Renal cortical epithelial cell (primary cell): ENCODE data around the gene ENTREP1. TPM values are rescaled to one million over a fixed set of nuclear protein-coding genes. Genes with fewer than 3 reads are reported as not detected.

Experiments
- DNase-seq: peaks from one replicate; pipeline ENCODE4 v3.0.0-alpha.2; 2011; ENCODE audit warnings: low read depth
- total RNA-seq: library from RNA; depleted of rRNA; stranded (reverse); fragments of >200 nt; gene quantifications from 2 replicates; pipeline ENCODE4 v1.2.3, GENCODE V29; 2014

ENTREP1 gene
- total RNA-seq, 1 donor from 2014 or later, result 2.4 TPM

DNA sequence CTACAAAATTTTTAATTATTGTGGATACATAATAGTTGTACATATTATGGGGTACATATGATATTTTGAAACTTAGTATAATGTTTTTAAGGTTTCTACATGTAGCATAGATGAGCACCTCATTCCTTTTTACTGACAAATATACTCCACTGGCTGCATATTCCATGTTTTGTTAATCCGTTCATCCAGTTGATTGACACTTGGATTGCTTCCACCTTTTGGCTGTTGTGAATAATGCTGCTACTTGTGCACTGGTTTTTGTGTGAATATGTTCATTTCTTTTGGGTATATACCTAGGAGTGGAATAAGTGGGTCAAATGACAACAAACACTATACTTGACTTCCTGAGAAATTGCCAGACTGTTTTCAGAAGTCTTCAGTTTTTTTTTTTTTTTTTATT lies 2.8 kb upstream of the ENTREP1 start:
- no peak for DNase-seq

DNA sequence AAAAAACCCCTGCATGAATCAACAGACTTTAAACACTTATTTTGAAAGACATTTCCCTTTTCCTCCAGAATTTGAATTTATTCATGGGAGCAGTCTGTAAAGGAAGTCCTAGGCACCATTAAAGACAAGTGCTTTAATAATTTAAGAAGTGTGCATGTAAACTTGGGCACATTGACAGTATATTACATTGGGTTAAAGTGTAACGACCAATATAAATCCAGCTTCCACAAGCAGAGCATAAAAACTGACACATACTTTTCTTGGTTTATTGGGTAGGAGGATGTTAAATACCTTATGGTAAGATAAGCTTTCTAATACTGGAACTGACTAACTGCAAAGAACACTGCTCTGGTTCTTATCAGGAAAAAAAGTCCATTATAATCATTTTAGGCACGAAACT lies 1.2 kb upstream of the ENTREP1 start:
- DNase-seq, result no peak

GRCh38 chr9:69325409-69326212 lies 596 bp downstream of the ENTREP1 start:
- no peak for DNase-seq

DNA sequence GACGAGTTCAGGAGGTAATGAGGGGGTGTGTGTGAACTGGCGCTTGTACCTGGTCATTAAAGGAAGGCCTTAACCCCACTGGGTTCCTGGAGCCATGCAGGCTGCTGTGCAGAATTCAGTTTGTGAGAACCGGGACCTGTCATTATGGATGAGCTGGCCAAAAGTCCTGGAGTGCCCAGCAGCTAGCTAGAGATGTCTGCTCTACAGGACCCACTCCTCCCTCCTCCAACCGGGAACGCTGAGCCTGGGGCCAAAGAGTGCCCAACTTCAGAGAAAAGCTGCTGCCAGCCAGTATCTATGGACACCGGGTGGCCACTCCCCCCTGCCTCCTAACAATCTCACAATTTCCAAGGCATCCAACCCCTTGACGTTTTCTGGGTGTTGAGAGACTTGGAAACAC lies 1.2 kb downstream of the ENTREP1 start:
- DNase-seq, result no peak

DNA sequence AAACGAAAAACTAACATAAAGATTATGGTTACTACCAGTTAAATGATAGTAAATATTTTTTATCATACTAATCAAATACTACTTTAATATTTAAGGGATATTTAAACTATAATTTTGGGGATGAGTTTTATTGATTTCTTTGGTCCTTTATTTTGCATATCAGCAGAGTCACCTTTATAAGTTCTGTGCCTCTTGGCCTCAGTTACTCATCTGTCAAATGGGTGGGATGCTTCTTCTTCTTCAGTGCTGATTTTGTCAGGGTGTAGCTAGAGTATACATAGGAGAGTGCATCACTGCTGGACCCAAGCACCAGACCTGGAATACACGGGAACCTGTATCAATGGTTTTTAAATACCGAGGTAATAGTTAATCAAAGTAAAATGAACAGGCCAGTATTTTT lies 5.6 kb downstream of the ENTREP1 start:
- no peak for DNase-seq

- DNase-seq, result no peak
Measured at GRCh38 chr9:69331444-69331843, 6.4 kb downstream of the ENTREP1 start.

- DNase-seq, result no peak
Measured at GRCh38 chr9:69332067-69332685, 7.2 kb downstream of the ENTREP1 start.

- no peak for DNase-seq
Measured at GRCh38 chr9:69333716-69334115, 8.7 kb downstream of the ENTREP1 start.

- no peak for DNase-seq
Measured at GRCh38 chr9:69334317-69334716, 9.3 kb downstream of the ENTREP1 start.

GRCh38 chr9:69339620-69340019 lies 14.6 kb downstream of the ENTREP1 start:
- no peak for DNase-seq

DNA sequence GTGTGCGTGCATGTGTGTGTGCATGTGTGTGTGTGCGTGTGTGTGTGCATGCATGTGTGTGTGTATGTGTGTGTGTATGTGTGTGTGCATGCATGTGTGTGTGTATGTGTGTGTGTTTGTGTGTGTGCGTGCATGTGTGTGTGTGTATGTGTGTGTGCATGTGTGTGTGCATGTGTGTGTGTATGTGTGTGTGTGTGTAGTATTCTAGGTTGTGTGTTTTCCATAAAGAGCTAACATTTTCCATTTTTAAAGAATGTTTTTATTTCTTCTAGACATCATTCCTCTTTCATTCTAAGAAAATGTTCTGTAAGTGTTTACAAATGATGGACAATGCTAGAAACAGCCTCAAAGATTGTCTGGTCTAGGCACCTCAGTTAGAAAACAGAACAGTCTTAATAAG lies 15.6 kb downstream of the ENTREP1 start:
- DNase-seq, result no peak

- peak; percentile 26 for DNase-seq
Measured at GRCh38 chr9:69342769-69343168, 17.8 kb downstream of the ENTREP1 start.

- DNase-seq, result no peak
Measured at GRCh38 chr9:69344459-69344858, 19.4 kb downstream of the ENTREP1 start.

DNA sequence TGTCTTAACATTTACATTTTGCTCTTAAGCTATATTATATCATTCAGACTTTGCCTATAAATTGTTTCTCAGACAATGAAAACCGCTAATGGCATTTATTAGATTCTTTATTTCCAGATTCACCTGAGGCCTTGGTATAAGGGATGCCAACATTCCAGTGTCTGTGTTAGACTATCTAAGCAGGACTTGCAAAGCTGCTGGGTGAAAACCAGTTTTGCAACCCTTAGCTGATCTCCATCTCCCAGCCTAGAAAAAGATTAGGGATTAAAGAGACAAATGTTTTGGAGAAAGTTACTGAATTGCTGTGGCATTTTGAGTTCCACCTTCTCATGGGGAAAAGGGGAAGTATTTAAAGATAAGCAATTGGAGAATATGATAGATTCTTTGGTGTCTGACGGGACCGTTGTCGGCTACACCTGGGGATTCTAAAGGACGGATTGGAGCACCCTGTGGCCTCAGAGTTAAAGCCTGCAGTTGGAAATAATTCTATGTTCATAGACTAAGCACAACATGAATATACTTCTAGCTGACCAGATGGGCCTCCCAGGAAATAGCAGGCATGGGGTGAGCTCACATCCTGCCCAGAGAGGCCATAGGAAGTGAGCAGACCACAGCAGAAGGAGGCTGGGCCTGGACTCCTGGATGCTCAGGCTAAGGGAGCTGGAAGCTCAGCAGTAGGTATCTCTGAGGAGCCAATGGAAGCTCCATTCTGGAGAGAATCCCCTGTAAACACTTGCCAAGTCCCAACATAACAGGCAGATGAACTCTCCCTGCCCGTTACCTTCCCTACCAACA lies 21.8 kb downstream of the ENTREP1 start:
- DNase-seq, result no peak

DNA sequence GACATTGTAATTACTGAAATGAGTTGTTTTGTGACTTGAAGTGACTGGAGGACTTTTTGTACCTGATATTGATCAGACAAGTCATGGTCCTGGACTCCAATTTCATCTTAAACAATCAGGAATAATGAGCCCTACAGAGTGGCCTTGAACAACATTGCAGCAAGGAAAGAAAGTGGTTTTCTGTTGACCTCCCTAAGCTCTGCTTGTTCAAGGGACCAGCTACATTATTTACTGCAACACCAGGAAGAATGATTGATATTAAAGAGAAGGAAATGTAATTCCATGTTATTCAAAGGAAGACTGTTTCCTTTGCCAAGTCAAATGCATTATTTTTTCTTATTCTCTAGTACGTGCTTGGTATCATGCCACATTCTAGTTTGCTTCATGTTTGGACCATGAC lies 22.6 kb downstream of the ENTREP1 start:
- no peak for DNase-seq

DNA sequence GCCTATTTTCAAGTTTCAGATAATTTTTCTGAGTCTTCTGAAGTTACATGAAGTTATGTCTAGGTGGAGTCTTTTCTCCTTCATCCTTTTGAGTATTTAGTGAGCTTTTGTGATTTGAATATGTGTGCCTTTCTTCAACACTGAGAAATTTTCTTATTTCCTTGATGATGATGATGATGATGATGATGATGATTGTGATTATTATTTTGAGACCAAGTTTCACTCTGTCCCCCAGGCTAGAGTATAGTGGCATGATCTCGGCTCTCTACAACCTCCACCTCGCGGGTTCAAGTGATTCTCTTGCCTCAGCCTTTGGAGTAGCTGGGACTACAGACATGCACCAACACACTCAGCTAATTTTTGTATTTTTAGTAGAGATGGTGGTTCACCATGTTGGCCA lies 26.2 kb downstream of the ENTREP1 start:
- no peak for DNase-seq

DNA sequence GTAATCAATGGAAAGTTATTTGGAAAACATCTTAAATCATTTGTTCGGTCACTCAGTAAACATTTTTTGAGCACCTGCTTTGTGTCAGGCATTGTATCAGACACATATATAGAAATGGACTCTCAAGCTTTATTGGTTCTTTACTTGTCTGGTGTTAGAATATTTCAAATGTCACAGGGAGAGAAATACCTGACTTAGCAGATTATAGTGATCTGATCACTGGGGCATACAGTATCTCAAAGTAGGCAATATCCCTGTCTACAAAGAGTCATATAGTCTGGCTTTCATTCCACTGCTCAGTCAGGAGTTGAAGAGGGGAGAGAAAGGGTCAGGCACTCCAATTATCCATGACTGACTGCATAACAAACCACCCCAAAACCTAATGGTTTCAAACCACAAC lies 30.2 kb downstream of the ENTREP1 start:
- no peak for DNase-seq

DNA sequence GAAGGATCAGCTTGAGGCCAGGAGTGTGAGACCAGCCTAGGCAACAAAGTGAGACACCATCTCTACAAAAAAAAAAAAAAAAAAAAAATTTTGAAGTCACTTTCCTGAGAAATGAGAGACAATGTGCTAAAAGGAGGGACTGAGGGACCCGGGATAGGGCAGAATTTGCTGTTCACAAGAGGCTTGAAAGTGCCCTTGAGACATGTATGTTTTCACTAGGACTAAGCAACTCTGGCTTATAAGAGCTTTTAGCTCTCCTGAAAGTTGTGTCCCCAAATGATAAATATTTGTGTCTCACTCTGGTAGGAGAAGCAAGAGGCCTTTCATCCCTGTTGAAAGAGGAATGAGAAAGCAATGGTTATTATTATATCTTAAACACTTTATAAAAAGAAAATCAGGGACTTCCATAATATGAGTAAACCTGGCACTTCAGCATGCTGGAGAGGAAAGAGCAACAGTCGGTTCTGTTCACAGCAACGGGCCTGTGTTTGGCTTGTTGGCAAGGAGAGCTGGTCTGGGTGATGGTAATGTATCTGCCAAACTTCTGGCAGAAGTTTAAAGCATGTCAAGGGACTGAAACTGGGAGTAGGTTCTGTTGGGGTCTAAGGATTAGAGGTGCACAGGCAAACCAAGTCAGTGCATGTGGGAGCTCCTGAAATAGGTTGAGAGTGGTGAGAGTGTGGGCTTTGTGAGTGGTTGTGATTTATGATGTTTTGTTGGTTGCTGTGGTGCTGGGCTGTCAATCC lies 32.2 kb downstream of the ENTREP1 start:
- DNase-seq, result no peak

DNA sequence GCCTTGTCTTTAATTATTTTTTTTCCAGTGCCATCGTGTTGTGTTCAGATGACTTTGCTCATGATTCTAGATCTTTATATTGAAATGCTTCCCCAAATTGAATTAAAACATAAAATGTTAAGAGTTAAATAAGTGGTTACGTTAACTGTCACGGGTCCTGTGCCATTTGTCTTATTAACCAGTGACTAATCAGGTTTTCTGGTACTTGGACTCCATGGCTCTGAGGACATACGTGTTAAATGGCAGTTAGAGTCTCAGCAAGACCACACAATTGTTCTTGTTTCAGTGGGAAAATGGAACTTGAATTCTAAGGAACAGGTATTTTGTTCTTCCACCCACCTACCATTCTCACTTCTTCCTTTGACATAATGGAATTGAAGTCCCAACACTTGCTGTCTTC lies 32.8 kb downstream of the ENTREP1 start:
- no peak for DNase-seq

DNA sequence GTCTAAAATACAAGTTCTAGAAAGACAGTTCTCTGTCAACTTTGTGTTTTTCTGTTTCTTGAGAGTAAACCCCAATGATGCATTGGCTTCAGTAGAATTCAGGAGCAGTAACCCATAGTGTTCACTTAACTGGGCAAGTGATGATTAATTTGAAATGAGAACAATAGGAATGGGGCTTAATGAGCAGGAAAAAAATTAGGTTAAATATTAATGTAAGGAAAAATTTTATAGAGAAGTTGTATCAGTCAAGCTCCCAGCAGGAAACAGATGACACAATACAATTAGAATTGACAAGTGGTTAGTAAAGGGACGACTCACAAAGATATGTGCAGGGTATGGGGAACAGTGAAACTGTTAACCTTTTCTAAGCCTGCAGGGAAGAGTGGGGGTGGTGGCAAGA lies 38.2 kb downstream of the ENTREP1 start:
- peak; percentile 41 for DNase-seq

GRCh38 chr9:69364510-69365150 lies 39.6 kb downstream of the ENTREP1 start:
- DNase-seq, result no peak

GRCh38 chr9:69370430-69370829 lies 45.4 kb downstream of the ENTREP1 start:
- peak; percentile 97 for DNase-seq
